T-helper 17 cell (primary cell): Measurements from ENCODE around the gene MBOAT2. TPM values are rescaled to one million over a fixed set of nuclear protein-coding genes. Genes with fewer than 3 reads are reported as not detected.

Experiments
- ATAC-seq: fragments of 150-1000 bp; cut with Tn5 transposase; 2 replicates; pipeline ENCODE4 v1.10.0; 2021; ENCODE audit warnings: mild to moderate bottlenecking, moderate library complexity
- DNase-seq, 3 donors: peaks; one replicate each; pipeline versions ENCODE4 v3.0.0 to v3.0.0-alpha.2; 2020 to 2021
- H3K9me3 ChIP-seq: one replicate; pipeline ENCODE4 v1.7.0; 2013; ENCODE audit warnings: low read length, mild to moderate bottlenecking; ENCODE audit not compliant: control insufficient read depth, poor library complexity, severe bottlenecking
- H3K27ac Mint-ChIP-seq: one replicate; pipeline ENCODE4 v1.8.0; 2022; ENCODE audit warnings: mild to moderate bottlenecking, moderate library complexity, mixed read lengths
- H3K27me3 Mint-ChIP-seq: one replicate; pipeline ENCODE4 v1.8.0; 2022; ENCODE audit warnings: mixed read lengths
- H3K36me3 Mint-ChIP-seq: one replicate; pipeline ENCODE4 v1.8.0; 2022; ENCODE audit warnings: low read depth, mixed read lengths
- H3K4me1 Mint-ChIP-seq: one replicate; pipeline ENCODE4 v1.8.0; 2022; ENCODE audit warnings: mild to moderate bottlenecking, mixed read lengths
- H3K4me3 Mint-ChIP-seq: one replicate; pipeline ENCODE4 v1.8.0; 2022; ENCODE audit warnings: mild to moderate bottlenecking, moderate library complexity, mixed read lengths
- total RNA-seq, 4 donors: library from RNA in 2 of 4; stranded (reverse) in 2 of 4; gene quantifications; one replicate each; pipeline ENCODE4 v1.2.3 and lab custom pipeline; 2022 to 2026

The MBOAT2 gene
- total RNA-seq, 2 donors from 2014 or later = 2.1 to 4.9 TPM

GRCh38 chr2:9008951-9009664, 5.6 kb upstream of the MBOAT2 start:
- ATAC-seq (no peak), DNase-seq (no peak)
- no peaks in the 10 kb centered on the region for H3K9me3 ChIP-seq
- Mint-ChIP-seq H3K4me1 (peaks cover 4% of the 10 kb centered on the region), H3K4me3 (no peak overlapping the region), H3K27me3 (no peaks in the 10 kb centered on the region), H3K27ac (no peak overlapping the region), H3K36me3 (no peaks in the 10 kb centered on the region)

- Mint-ChIP-seq H3K4me1 (peaks cover 11% of the 10 kb centered on the region), H3K36me3 (no peaks in the 10 kb centered on the region), H3K4me3 (no peak overlapping the region), H3K27me3 (peaks cover 5% of the 10 kb centered on the region), H3K27ac (no peak overlapping the region)
- no peaks in the 10 kb centered on the region for H3K9me3 ChIP-seq
- ATAC-seq (no peak), DNase-seq (no peak)
These were observed 2.9 kb upstream of the MBOAT2 start for GRCh38 chr2:9006368-9006767.

GRCh38 chr2:9004338-9005204, 1.1 kb upstream of the MBOAT2 start:
- peaks cover 5% of the 10 kb centered on the region for H3K27me3 Mint-ChIP-seq
- peak overlapping the region; percentile 53 for H3K27ac Mint-ChIP-seq
- peak in 1 of 3 donors; percentile 14 for DNase-seq
- no peaks in the 10 kb centered on the region for H3K9me3 ChIP-seq
- no peak for ATAC-seq
- no peaks in the 10 kb centered on the region for H3K36me3 Mint-ChIP-seq
- peaks cover 15% of the 10 kb centered on the region for H3K4me1 Mint-ChIP-seq
- H3K4me3 Mint-ChIP-seq = peak overlapping the region; percentile 82

- peaks cover 17% of the 10 kb centered on the region for H3K4me1 Mint-ChIP-seq
- H3K27ac Mint-ChIP-seq = no peak overlapping the region
- peaks cover 5% of the 10 kb centered on the region for H3K27me3 Mint-ChIP-seq
- H3K36me3 Mint-ChIP-seq = no peaks in the 10 kb centered on the region
- DNase-seq = no peak
- ATAC-seq = no peak
- H3K9me3 ChIP-seq = no peaks in the 10 kb centered on the region
- no peak overlapping the region for H3K4me3 Mint-ChIP-seq
These were observed 193 bp downstream of the MBOAT2 start for GRCh38 chr2:9003366-9003615.

- no peaks in the 10 kb centered on the region for H3K9me3 ChIP-seq
- DNase-seq (peak in 2 of 3 donors; percentile 6 to 13), ATAC-seq (no peak)
- peak overlapping the region; percentile 84 for H3K4me3 Mint-ChIP-seq
- peaks cover 5% of the 10 kb centered on the region for H3K27me3 Mint-ChIP-seq
- H3K4me1 Mint-ChIP-seq = peaks cover 17% of the 10 kb centered on the region
- peak overlapping the region; percentile 6 for H3K27ac Mint-ChIP-seq
- H3K36me3 Mint-ChIP-seq = no peaks in the 10 kb centered on the region
These were observed 683 bp downstream of the MBOAT2 start for GRCh38 chr2:9002637-9003365.

- DNase-seq (no peak), ATAC-seq (no peak)
- Mint-ChIP-seq H3K27ac (peak overlapping the region; percentile 6), H3K27me3 (peaks cover 5% of the 10 kb centered on the region), H3K36me3 (no peaks in the 10 kb centered on the region), H3K4me3 (peak overlapping the region; percentile 84), H3K4me1 (peaks cover 17% of the 10 kb centered on the region)
- no peaks in the 10 kb centered on the region for H3K9me3 ChIP-seq
These were observed 1.2 kb downstream of the MBOAT2 start for GRCh38 chr2:9002313-9002636.

- Mint-ChIP-seq H3K4me1 (peaks cover 17% of the 10 kb centered on the region), H3K36me3 (no peaks in the 10 kb centered on the region), H3K27me3 (peaks cover 8% of the 10 kb centered on the region), H3K4me3 (no peak overlapping the region), H3K27ac (no peak overlapping the region)
- no peaks in the 10 kb centered on the region for H3K9me3 ChIP-seq
- no peak for DNase-seq
- no peak for ATAC-seq
These were observed 1.7 kb downstream of the MBOAT2 start for GRCh38 chr2:9001778-9002177.

GRCh38 chr2:9001229-9001628, 2.3 kb downstream of the MBOAT2 start:
- no peak overlapping the region for H3K27ac Mint-ChIP-seq
- H3K4me1 Mint-ChIP-seq = peaks cover 17% of the 10 kb centered on the region
- no peak overlapping the region for H3K4me3 Mint-ChIP-seq
- DNase-seq (no peak), ATAC-seq (no peak)
- no peaks in the 10 kb centered on the region for H3K9me3 ChIP-seq
- no peaks in the 10 kb centered on the region for H3K36me3 Mint-ChIP-seq
- H3K27me3 Mint-ChIP-seq = peaks cover 13% of the 10 kb centered on the region

GRCh38 chr2:9000442-9000841, 3.0 kb downstream of the MBOAT2 start:
- ATAC-seq = no peak
- Mint-ChIP-seq H3K27ac (no peak overlapping the region), H3K4me1 (peaks cover 17% of the 10 kb centered on the region), H3K27me3 (peaks cover 13% of the 10 kb centered on the region), H3K4me3 (no peak overlapping the region), H3K36me3 (no peaks in the 10 kb centered on the region)
- H3K9me3 ChIP-seq = no peaks in the 10 kb centered on the region
- no peak for DNase-seq

- H3K27ac Mint-ChIP-seq = no peak overlapping the region
- no peak overlapping the region for H3K4me3 Mint-ChIP-seq
- peaks cover 17% of the 10 kb centered on the region for H3K4me1 Mint-ChIP-seq
- peaks cover 13% of the 10 kb centered on the region for H3K27me3 Mint-ChIP-seq
- no peak for DNase-seq
- no peak for ATAC-seq
- H3K9me3 ChIP-seq = no peaks in the 10 kb centered on the region
- H3K36me3 Mint-ChIP-seq = no peaks in the 10 kb centered on the region
These were observed 3.7 kb downstream of the MBOAT2 start for GRCh38 chr2:8999797-9000196.

GRCh38 chr2:8999102-8999446, 4.4 kb downstream of the MBOAT2 start:
- H3K27me3 Mint-ChIP-seq = peaks cover 13% of the 10 kb centered on the region
- peaks cover 14% of the 10 kb centered on the region for H3K4me1 Mint-ChIP-seq
- no peak overlapping the region for H3K27ac Mint-ChIP-seq
- H3K9me3 ChIP-seq = no peaks in the 10 kb centered on the region
- DNase-seq (no peak), ATAC-seq (no peak)
- H3K4me3 Mint-ChIP-seq = no peak overlapping the region
- no peaks in the 10 kb centered on the region for H3K36me3 Mint-ChIP-seq

- ATAC-seq (no peak), DNase-seq (no peak)
- Mint-ChIP-seq H3K4me3 (no peak overlapping the region), H3K27me3 (peaks cover 16% of the 10 kb centered on the region), H3K27ac (no peak overlapping the region), H3K4me1 (peaks cover 12% of the 10 kb centered on the region), H3K36me3 (no peaks in the 10 kb centered on the region)
- no peaks in the 10 kb centered on the region for H3K9me3 ChIP-seq
These were observed 4.9 kb downstream of the MBOAT2 start for GRCh38 chr2:8998418-8999101.

- peaks cover 23% of the 10 kb centered on the region for H3K27me3 Mint-ChIP-seq
- ATAC-seq (no peak), DNase-seq (no peak)
- no peaks in the 10 kb centered on the region for H3K9me3 ChIP-seq
- H3K4me3 Mint-ChIP-seq = no peak overlapping the region
- peaks cover 8% of the 10 kb centered on the region for H3K4me1 Mint-ChIP-seq
- H3K27ac Mint-ChIP-seq = no peak overlapping the region
- H3K36me3 Mint-ChIP-seq = no peaks in the 10 kb centered on the region
These were observed 5.9 kb downstream of the MBOAT2 start for GRCh38 chr2:8997631-8998030.
